Endothelial cell of umbilical vein (primary cell): ENCODE data around the gene USP25. TPM values are rescaled to one million over a fixed set of nuclear protein-coding genes. Genes with fewer than 3 reads are reported as not detected.
A peak's percentile ranks its signal among the peaks of the same experiment; 100 is the strongest.

Experiments
- BruUV-seq: library from RNA; stranded (reverse); fragments of 400-500 nt; replicated peaks from 2 replicates; lab custom pipeline; 2021; lab: Mats Ljungman, UMichigan
- CTCF ChIA-PET: fragments of 300-600, 350-600 bp; sonication (Branson Sonifier 250); formaldehyde crosslinking; loops from one replicate; lab custom pipeline; 2021; ENCODE audit warnings: antibody characterized with exemption, inconsistent platforms; lab: Charles Lee
- POLR2A ChIA-PET: fragments of 300-600, 350-600 bp; sonication (Branson Sonifier 250); formaldehyde crosslinking; loops from one replicate; lab custom pipeline; 2021; ENCODE audit warnings: antibody characterized with exemption, inconsistent platforms; lab: Charles Lee
- DNase-seq: peaks from one replicate; pipeline ENCODE4 v3.0.0-alpha.2; 2011; ENCODE audit warnings: low read depth, low spot score
- FAIRE-seq: peaks from 2 replicates; lab custom pipeline; 2011; peaks lifted over from hg19 to GRCh38; lab: Jason Lieb, UNC
- H2AFZ ChIP-seq: 2 replicates; pipeline ENCODE4 v1.6.0; 2012; ENCODE audit warnings: low read depth, low read length, control low read depth, inconsistent platforms
- H3K27ac ChIP-seq: 2 replicates; pipeline ENCODE4 v1.5.1; 2011; ENCODE audit warnings: low read depth, mild to moderate bottlenecking, control low read depth, low read length, moderate library complexity; ENCODE audit not compliant: insufficient read depth
- H3K27me3 ChIP-seq, 2 experiments: 2 replicates each; pipeline versions ENCODE4 v1.6.0 to v1.6.1; 2011; ENCODE audit warnings: low read length in 2 of 2, mixed read lengths in 1 of 2; ENCODE audit not compliant: control insufficient read depth in 2 of 2, insufficient read depth in 2 of 2
- H3K36me3 ChIP-seq, 2 experiments: 2 replicates in 1 of 2; 3 replicates in 1 of 2; pipeline ENCODE4 v1.5.1; 2011; ENCODE audit warnings: low read length in 2 of 2, mild to moderate bottlenecking in 1 of 2, moderate library complexity in 1 of 2; ENCODE audit not compliant: control insufficient read depth in 2 of 2, insufficient read depth in 2 of 2; ENCODE audit errors: extremely low read depth in 1 of 2
- H3K4me1 ChIP-seq: 3 replicates; pipeline ENCODE4 v1.5.1; 2011; ENCODE audit warnings: mild to moderate bottlenecking, low read length; ENCODE audit not compliant: control insufficient read depth, insufficient read depth; ENCODE audit errors: extremely low read depth
- H3K4me2 ChIP-seq: 2 replicates; pipeline ENCODE4 v1.6.1; 2011; ENCODE audit warnings: low read length, control low read depth, mixed read lengths; ENCODE audit not compliant: insufficient read depth
- H3K4me3 ChIP-seq, 3 experiments: fragments of 200-600 bp in 1 of 3; sonication (generic), shearing (Covaris generic) in 1 of 3; replicated peaks in 1 of 3; 2 replicates each; pipeline ENCODE4 v1.5.1; 2011 to 2016; ENCODE audit warnings: control low read depth in 3 of 3, low read length in 3 of 3, mild to moderate bottlenecking in 2 of 3, inconsistent platforms in 1 of 3, low read depth in 1 of 3, moderate library complexity in 1 of 3; ENCODE audit not compliant: insufficient read depth in 1 of 3
- H3K79me2 ChIP-seq: 2 replicates; pipeline ENCODE4 v1.6.0; 2012; ENCODE audit warnings: low read length, inconsistent platforms; ENCODE audit not compliant: control insufficient read depth, insufficient read depth
- H3K9ac ChIP-seq: replicated peaks from 2 replicates; pipeline ENCODE3; 2011; ENCODE audit warnings: low read length, control low read depth; ENCODE audit not compliant: insufficient read depth; ENCODE audit errors: extremely low read depth
- H3K9me1 ChIP-seq: replicated peaks from 3 replicates; pipeline ENCODE4 v1.6.0; 2011; ENCODE audit warnings: mild to moderate bottlenecking, low read length; ENCODE audit not compliant: control insufficient read depth, insufficient read depth; ENCODE audit errors: extremely low read depth
- H3K9me3 ChIP-seq: replicated peaks from 2 replicates; pipeline ENCODE4 v1.5.1; 2012; ENCODE audit warnings: low read length, inconsistent platforms; ENCODE audit not compliant: control insufficient read depth, insufficient read depth
- H4K20me1 ChIP-seq: replicated peaks from 2 replicates; pipeline ENCODE3; 2011; ENCODE audit warnings: mild to moderate bottlenecking, low read length; ENCODE audit not compliant: control insufficient read depth, insufficient read depth; ENCODE audit errors: extremely low read depth
- CTCF ChIP-seq, 2 donors: IDR thresholded peaks; 1 replicate in 1 of 2; 2 replicates in 1 of 2; pipeline ENCODE4 v1.5.1; 2011; ENCODE audit warnings: low read length in 2 of 2, mild to moderate bottlenecking in 2 of 2, moderate library complexity in 2 of 2, control low read depth in 1 of 2, inconsistent platforms in 1 of 2, low read depth in 1 of 2; ENCODE audit not compliant: insufficient read depth in 1 of 2; ENCODE audit errors: extremely low read depth in 1 of 2
- EZH2 ChIP-seq: IDR thresholded peaks from 2 replicates; pipeline ENCODE4 v1.6.1; 2012; ENCODE audit warnings: borderline replicate concordance, low read depth, mild to moderate bottlenecking, moderate library complexity, low read length, inconsistent platforms; ENCODE audit not compliant: severe bottlenecking
- FOS ChIP-seq: IDR thresholded peaks from 2 replicates; pipeline ENCODE4 v1.6.1; 2011; ENCODE audit warnings: mild to moderate bottlenecking, low read length, moderate library complexity, borderline replicate concordance; ENCODE audit not compliant: insufficient read depth
- GATA2 ChIP-seq: IDR thresholded peaks from 2 replicates; pipeline ENCODE4 v1.7.0; 2011; ENCODE audit warnings: low read depth, mild to moderate bottlenecking, moderate library complexity, mixed read lengths, low read length; ENCODE audit not compliant: insufficient read length, insufficient read depth
- JUN ChIP-seq: IDR thresholded peaks from 2 replicates; pipeline ENCODE4 v1.6.1; 2011; ENCODE audit warnings: borderline replicate concordance, low read depth; ENCODE audit not compliant: insufficient read length, insufficient read depth
- MAX ChIP-seq: IDR thresholded peaks from 2 replicates; pipeline ENCODE4 v1.6.1; 2011; ENCODE audit not compliant: insufficient read depth, insufficient read length
- MYC ChIP-seq: IDR thresholded peaks from one replicate; pipeline ENCODE4 v1.6.1; 2011; ENCODE audit warnings: mild to moderate bottlenecking, low read depth, low read length
- POLR2A ChIP-seq: IDR thresholded peaks from 2 replicates; pipeline ENCODE4 v1.6.1; 2012; ENCODE audit warnings: low read depth, mild to moderate bottlenecking, control low read depth, low read length
- POLR2AphosphoS5 ChIP-seq: IDR thresholded peaks from 2 replicates; pipeline ENCODE4 v1.6.1; 2012; ENCODE audit warnings: low read depth, mild to moderate bottlenecking, control low read depth, low read length, moderate library complexity; ENCODE audit not compliant: insufficient read depth
- dilution Hi-C: fragments of 300-500 bp; cut with MboI; formaldehyde crosslinking; loops from one replicate; pipeline ENCODE4 v1.15.0; 2019; ENCODE audit warnings: low sequenced_read_pairs; ENCODE audit not compliant: extremely low pct_ligation_motif_present
- intact Hi-C: fragments of 100-400 bp; cut with micrococcal nuclease; formaldehyde crosslinking; loops from one replicate; pipeline ENCODE4 v1.10.0; 2022
- polyA plus RNA-seq, 4 experiments: library from polyadenylated mRNA; depleted of rRNA in 3 of 4; stranded (reverse) in 3 of 4; unstranded in 1 of 4; fragments of >200 nt; gene quantifications; 2 replicates each; pipeline versions ENCODE4 v1.2.1 to v1.2.3, GENCODE V29; 2011 to 2012; ENCODE audit warnings: missing spikeins in 1 of 4
- total RNA-seq: library from RNA; stranded (reverse); gene quantifications from 2 replicates; pipeline ENCODE4 v1.2.3, GENCODE V29; 2021

The USP25 gene
- total and polyA plus RNA-seq, 2 donors (not counting 3 experiments of a cell fraction or from before 2014, with no cell fraction given) = 14.4 to 67.5 TPM

GRCh38 chr21:15687208-15687607 lies 42.6 kb upstream of the USP25 start:
- H3K27ac ChIP-seq = no peak overlapping the region
- no TSS peak for BruUV-seq

GRCh38 chr21:15688016-15688415 lies 41.8 kb upstream of the USP25 start:
- H4K20me1 ChIP-seq = no peaks in the 10 kb centered on the region
- no peak overlapping the region for H3K4me2 ChIP-seq
- BruUV-seq = no TSS peak
- POLR2A ChIA-PET = no interaction called here
- H3K27me3 ChIP-seq = no peaks in the 10 kb centered on the region
- dilution Hi-C loops = no loop called here
- H3K79me2 ChIP-seq = no peaks in the 10 kb centered on the region
- H3K9me3 ChIP-seq = no peaks in the 10 kb centered on the region
- H3K9ac ChIP-seq = no peak overlapping the region
- no peak for TF ChIP-seq JUN
- TF ChIP-seq MAX = no peak
- TF ChIP-seq GATA2 = no peak
- no peak for TF ChIP-seq CTCF (IDR thresholded peaks at IDR 0.05; ENCODE audit: extremely low read depth in 1 of 2, insufficient read depth in 1 of 2, low read depth in 1 of 2, low read length in 2 of 2)
- TF ChIP-seq MYC = no peak
- no peak for TF ChIP-seq POLR2AphosphoS5
- no peak for TF ChIP-seq EZH2
- no peak for TF ChIP-seq POLR2A
- no peak for TF ChIP-seq FOS
- H3K4me3 ChIP-seq = no peak overlapping the region
- H3K4me1 ChIP-seq = peaks cover 15% of the 10 kb centered on the region
- H2AFZ ChIP-seq = no peak overlapping the region
- H3K27ac ChIP-seq = no peak overlapping the region
- no peaks in the 10 kb centered on the region for H3K9me1 ChIP-seq
- no peak for FAIRE-seq
- CTCF ChIA-PET = no interaction called here
- intact Hi-C loops = no loop called here
- DNase-seq = no peak
- no peaks in the 10 kb centered on the region for H3K36me3 ChIP-seq

More at GRCh38 chr21:15687208-15687607, 42.6 kb upstream of the USP25 start:
- H3K36me3 ChIP-seq = no peaks in the 10 kb centered on the region
- no peaks in the 10 kb centered on the region for H3K9me1 ChIP-seq
- no peak overlapping the region for H2AFZ ChIP-seq
- TF ChIP-seq GATA2 (peak; percentile 38), EZH2 (no peak)
- peaks cover 19% of the 10 kb centered on the region for H3K4me1 ChIP-seq
- H3K79me2 ChIP-seq = no peaks in the 10 kb centered on the region
- POLR2A ChIA-PET = no interaction called here
- no peaks in the 10 kb centered on the region for H3K9me3 ChIP-seq
- FAIRE-seq (no peak), DNase-seq (no peak)
- CTCF ChIA-PET = no interaction called here
- H3K4me2 ChIP-seq = no peak overlapping the region
- no peaks in the 10 kb centered on the region for H4K20me1 ChIP-seq
- H3K4me3 ChIP-seq = no peak overlapping the region
- dilution Hi-C loops (no loop called here), intact Hi-C loops (no loop called here)
- no peaks in the 10 kb centered on the region for H3K27me3 ChIP-seq
- no peak overlapping the region for H3K9ac ChIP-seq
